GM19238 (cell line): ENCODE data around the gene MYCBPAP.

Experiments
- DNase-seq: peaks from one replicate; pipeline ENCODE4 v3.0.0; 2011; ENCODE audit warnings: low spot score; ENCODE audit not compliant: insufficient read length

The MYCBPAP gene

GRCh38 chr17:50514936-50515702 is 6.9 kb downstream of the MYCBPAP start:
- no peak for DNase-seq

GRCh38 chr17:50517011-50517410 is 8.8 kb downstream of the MYCBPAP start:
- DNase-seq: no peak

GRCh38 chr17:50517504-50518383 is 9.5 kb downstream of the MYCBPAP start:
- no peak for DNase-seq

GRCh38 chr17:50518384-50519023 is 10.3 kb downstream of the MYCBPAP start:
- DNase-seq: no peak

- no peak for DNase-seq
These were observed 11.0 kb downstream of the MYCBPAP start for GRCh38 chr17:50519141-50519834.

GRCh38 chr17:50520483-50520882 is 12.2 kb downstream of the MYCBPAP start:
- DNase-seq: no peak

GRCh38 chr17:50521514-50521913 is 13.3 kb downstream of the MYCBPAP start:
- no peak for DNase-seq

GRCh38 chr17:50522766-50523165 is 14.5 kb downstream of the MYCBPAP start:
- DNase-seq: no peak

GRCh38 chr17:50523208-50523607 is 15.0 kb downstream of the MYCBPAP start:
- no peak for DNase-seq

- no peak for DNase-seq
These were observed 16.6 kb downstream of the MYCBPAP start for GRCh38 chr17:50524838-50525237.

GRCh38 chr17:50527155-50527762 is 19.0 kb downstream of the MYCBPAP start:
- no peak for DNase-seq

GRCh38 chr17:50527949-50528474 is 19.8 kb downstream of the MYCBPAP start:
- DNase-seq: no peak

GRCh38 chr17:50529849-50530248 is 21.6 kb downstream of the MYCBPAP start:
- no peak for DNase-seq

GRCh38 chr17:50531428-50532025 is 23.3 kb downstream of the MYCBPAP start:
- DNase-seq: no peak

GRCh38 chr17:50532452-50533024 is 24.3 kb downstream of the MYCBPAP start, which contains the start of gene EPN3:
EPN3 (plus strand) TSS chr17:50532735; CDS start chr17:50536557, 3,822 bp downstream.
- DNase-seq: no peak

- no peak for DNase-seq
These were observed 24.9 kb downstream of the MYCBPAP start for GRCh38 chr17:50533185-50533584.

GRCh38 chr17:50533720-50534148 is 25.5 kb downstream of the MYCBPAP start:
- no peak for DNase-seq

GRCh38 chr17:50534222-50534978 is 26.2 kb downstream of the MYCBPAP start:
- DNase-seq: no peak

GRCh38 chr17:50534979-50535326 is 26.7 kb downstream of the MYCBPAP start:
- no peak for DNase-seq
